ENCODE data around the gene SPR.

SPR gene

GRCh38 chr2:72871060-72871459, 16.1 kb upstream of the SPR start:
- TF ChIP-seq ZFX (IDR thresholded peaks at IDR 0.05; ENCODE audit: borderline replicate concordance) (no peak), CTCF (IDR thresholded peaks at IDR 0.05) (no peak)
- no peak overlapping the region for H3K27ac ChIP-seq

GRCh38 chr2:72871880-72872279, 15.3 kb upstream of the SPR start:
- no peak overlapping the region for H3K27ac ChIP-seq
- TF ChIP-seq ZFX (IDR thresholded peaks at IDR 0.05; ENCODE audit: borderline replicate concordance) (no peak), CTCF (IDR thresholded peaks at IDR 0.05) (no peak)

- no peak for TF ChIP-seq ZFX (IDR thresholded peaks at IDR 0.05; ENCODE audit: borderline replicate concordance)
- TF ChIP-seq CTCF (IDR thresholded peaks at IDR 0.05): no peak
- H3K27ac ChIP-seq: no peak overlapping the region
These were observed 3.7 kb upstream of the SPR start for GRCh38 chr2:72883356-72883962.

- no peak for TF ChIP-seq ZFX (IDR thresholded peaks at IDR 0.05; ENCODE audit: borderline replicate concordance)
- TF ChIP-seq CTCF (IDR thresholded peaks at IDR 0.05): no peak
- peak overlapping the region; percentile 97 for H3K27ac ChIP-seq
These were observed 640 bp upstream of the SPR start for GRCh38 chr2:72886505-72887031.

- TF ChIP-seq ZFX (IDR thresholded peaks at IDR 0.05; ENCODE audit: borderline replicate concordance) (no peak), CTCF (IDR thresholded peaks at IDR 0.05) (peak; percentile 97)
- H3K27ac ChIP-seq: peak overlapping the region; percentile 97
These were observed 681 bp downstream of the SPR start for GRCh38 chr2:72887740-72888437.

GRCh38 chr2:72888438-72889202, 1.4 kb downstream of the SPR start:
- peak overlapping the region; percentile 97; the same call in 1 of the 2 replicates for H3K27ac ChIP-seq
- TF ChIP-seq CTCF (IDR thresholded peaks at IDR 0.05) (no peak), ZFX (IDR thresholded peaks at IDR 0.05; ENCODE audit: borderline replicate concordance) (no peak)

Measured in 22Rv1 (cell line).